SJSA1 (cell line): Measurements from ENCODE around the gene OTOGL. TPM values are rescaled to one million over a fixed set of nuclear protein-coding genes. Genes with fewer than 3 reads are reported as not detected.

Source experiments
- DNase-seq, 2 experiments: peaks; one replicate each; pipeline ENCODE4 v3.0.0-alpha.2; 2015 to 2020; ENCODE audit warnings: low spot score in 2 of 2, low read depth in 1 of 2
- H3K27ac ChIP-seq: fragments of 250-450 bp; sonication (Bioruptor Pico); 2 replicates; pipeline ENCODE4 v1.5.1; 2020; ENCODE audit warnings: mild to moderate bottlenecking, moderate library complexity
- H3K27me3 ChIP-seq: fragments of 250-450 bp; sonication (Bioruptor Pico); replicated peaks from 2 replicates; pipeline ENCODE4 v1.5.1; 2020; ENCODE audit warnings: mild to moderate bottlenecking, moderate library complexity
- H3K36me3 ChIP-seq: fragments of 250-450 bp; sonication (Bioruptor Pico); 2 replicates; pipeline ENCODE4 v1.5.1; 2020; ENCODE audit warnings: mild to moderate bottlenecking
- H3K4me1 ChIP-seq: fragments of 250-450 bp; sonication (Bioruptor Pico); replicated peaks from 2 replicates; pipeline ENCODE4 v1.6.1; 2021; ENCODE audit warnings: mild to moderate bottlenecking
- H3K4me3 ChIP-seq: fragments of 250-450 bp; sonication (Bioruptor Pico); 2 replicates; pipeline ENCODE4 v1.5.1; 2020; ENCODE audit warnings: mild to moderate bottlenecking
- H3K9me3 ChIP-seq: fragments of 250-450 bp; sonication (Bioruptor Pico); replicated peaks from 2 replicates; pipeline ENCODE4 v1.5.1; 2020; ENCODE audit warnings: mild to moderate bottlenecking
- total RNA-seq: library from RNA; depleted of rRNA; stranded (reverse); fragments of >200 nt; shearing (Covaris generic); gene quantifications from 2 replicates; pipeline ENCODE4 v1.2.3, GENCODE V29; 2014

OTOGL gene
- total RNA-seq, 1 experiment from 2014 or later: 0.08 TPM

GRCh38 chr12:80374615-80375014, 275.3 kb downstream of the OTOGL start:
- no peaks in the 10 kb centered on the region for H3K27me3 ChIP-seq
- DNase-seq: no peak
- H3K4me1 ChIP-seq: no peaks in the 10 kb centered on the region
- H3K9me3 ChIP-seq: no peaks in the 10 kb centered on the region
- H3K36me3 ChIP-seq: no peaks in the 10 kb centered on the region
- H3K27ac ChIP-seq: no peak overlapping the region
- H3K4me3 ChIP-seq: no peak overlapping the region

- no peaks in the 10 kb centered on the region for H3K9me3 ChIP-seq
- no peak for DNase-seq
- no peaks in the 10 kb centered on the region for H3K36me3 ChIP-seq
- H3K27me3 ChIP-seq: no peaks in the 10 kb centered on the region
- H3K4me1 ChIP-seq: no peaks in the 10 kb centered on the region
- no peak overlapping the region for H3K27ac ChIP-seq
- no peak overlapping the region for H3K4me3 ChIP-seq
These were observed 277.9 kb downstream of the OTOGL start for GRCh38 chr12:80377140-80377794.

GRCh38 chr12:80381121-80381520, 281.8 kb downstream of the OTOGL start:
- Histone ChIP-seq H3K36me3 (no peaks in the 10 kb centered on the region), H3K4me3 (no peak overlapping the region), H3K27me3 (no peaks in the 10 kb centered on the region), H3K9me3 (no peaks in the 10 kb centered on the region), H3K4me1 (no peaks in the 10 kb centered on the region), H3K27ac (no peak overlapping the region)
- no peak for DNase-seq

GRCh38 chr12:80382254-80382653, 282.9 kb downstream of the OTOGL start:
- Histone ChIP-seq H3K36me3 (no peaks in the 10 kb centered on the region), H3K4me1 (no peaks in the 10 kb centered on the region), H3K27me3 (no peaks in the 10 kb centered on the region), H3K4me3 (no peak overlapping the region), H3K27ac (no peak overlapping the region), H3K9me3 (no peaks in the 10 kb centered on the region)
- DNase-seq: no peak

- Histone ChIP-seq H3K4me3 (peak overlapping the region; percentile 30), H3K36me3 (no peaks in the 10 kb centered on the region), H3K4me1 (no peaks in the 10 kb centered on the region; the same call in 1 of the 2 replicates), H3K27ac (no peak overlapping the region), H3K27me3 (peaks cover 12% of the 10 kb centered on the region; the same call in 1 of the 2 replicates), H3K9me3 (no peaks in the 10 kb centered on the region)
- peak in 1 of 2 experiments; percentile 22 for DNase-seq
These were observed 301.2 kb downstream of the OTOGL start for GRCh38 chr12:80400571-80400991.

- peak overlapping the region; percentile 30; the same call in 1 of the 2 replicates for H3K4me3 ChIP-seq
- H3K36me3 ChIP-seq: no peaks in the 10 kb centered on the region
- peaks cover 12% of the 10 kb centered on the region; the same call in 1 of the 2 replicates for H3K27me3 ChIP-seq
- DNase-seq: no peak
- no peak overlapping the region for H3K27ac ChIP-seq
- H3K9me3 ChIP-seq: no peaks in the 10 kb centered on the region
- no peaks in the 10 kb centered on the region; the same call in 1 of the 2 replicates for H3K4me1 ChIP-seq
These were observed 301.9 kb downstream of the OTOGL start for GRCh38 chr12:80401191-80401590.

DNA sequence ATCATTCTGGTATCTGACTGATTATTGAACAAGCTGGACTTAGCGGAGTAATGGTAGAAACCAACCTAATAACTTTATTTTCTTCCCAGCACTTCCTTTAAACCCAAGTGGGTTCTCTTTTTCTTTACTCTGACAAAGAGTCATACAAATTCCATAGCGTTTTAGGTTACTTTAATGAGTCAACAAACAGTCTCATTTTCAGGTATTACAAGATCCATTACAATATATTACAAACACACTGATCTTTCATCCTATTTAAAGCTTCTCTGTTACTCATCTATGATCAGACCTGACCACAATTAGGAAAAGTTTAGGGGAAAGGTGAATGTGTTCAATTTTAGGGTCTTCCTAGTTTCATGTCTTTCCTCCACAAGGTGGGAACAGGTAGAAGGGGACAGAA, 305.3 kb downstream of the OTOGL start:
- Histone ChIP-seq H3K27ac (no peak overlapping the region), H3K4me1 (no peaks in the 10 kb centered on the region; the same call in 1 of the 2 replicates), H3K4me3 (no peak overlapping the region), H3K27me3 (peaks cover 12% of the 10 kb centered on the region; the same call in 1 of the 2 replicates), H3K36me3 (no peaks in the 10 kb centered on the region), H3K9me3 (no peaks in the 10 kb centered on the region)
- DNase-seq: no peak

DNA sequence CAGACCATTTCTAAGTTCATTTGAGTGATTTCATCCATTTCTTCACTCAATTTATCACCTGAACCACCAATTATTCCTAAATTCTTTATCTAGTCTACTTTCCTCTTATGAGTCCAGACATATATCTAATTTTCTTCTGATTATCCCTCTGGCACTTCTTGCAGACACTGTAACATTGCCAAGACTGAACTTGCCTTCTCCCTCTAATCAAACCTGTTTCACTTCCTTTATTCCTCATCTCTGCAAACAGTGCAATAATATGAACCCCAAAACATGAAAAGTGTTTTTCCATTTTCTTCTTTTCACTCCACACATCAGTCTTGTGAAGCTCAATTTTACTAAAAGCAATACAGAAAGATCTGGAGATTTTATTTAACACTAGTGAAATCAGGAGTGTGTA, 306.9 kb downstream of the OTOGL start:
- Histone ChIP-seq H3K9me3 (no peaks in the 10 kb centered on the region), H3K4me1 (no peaks in the 10 kb centered on the region; the same call in 1 of the 2 replicates), H3K27me3 (peaks cover 7% of the 10 kb centered on the region; the same call in 1 of the 2 replicates), H3K36me3 (no peaks in the 10 kb centered on the region), H3K4me3 (no peak overlapping the region), H3K27ac (no peak overlapping the region)
- no peak for DNase-seq

GRCh38 chr12:80411787-80412186, 312.4 kb downstream of the OTOGL start:
- Histone ChIP-seq H3K4me3 (no peak overlapping the region), H3K9me3 (no peaks in the 10 kb centered on the region), H3K27me3 (no peaks in the 10 kb centered on the region), H3K27ac (no peak overlapping the region), H3K36me3 (no peaks in the 10 kb centered on the region), H3K4me1 (no peaks in the 10 kb centered on the region)
- DNase-seq: no peak

DNA sequence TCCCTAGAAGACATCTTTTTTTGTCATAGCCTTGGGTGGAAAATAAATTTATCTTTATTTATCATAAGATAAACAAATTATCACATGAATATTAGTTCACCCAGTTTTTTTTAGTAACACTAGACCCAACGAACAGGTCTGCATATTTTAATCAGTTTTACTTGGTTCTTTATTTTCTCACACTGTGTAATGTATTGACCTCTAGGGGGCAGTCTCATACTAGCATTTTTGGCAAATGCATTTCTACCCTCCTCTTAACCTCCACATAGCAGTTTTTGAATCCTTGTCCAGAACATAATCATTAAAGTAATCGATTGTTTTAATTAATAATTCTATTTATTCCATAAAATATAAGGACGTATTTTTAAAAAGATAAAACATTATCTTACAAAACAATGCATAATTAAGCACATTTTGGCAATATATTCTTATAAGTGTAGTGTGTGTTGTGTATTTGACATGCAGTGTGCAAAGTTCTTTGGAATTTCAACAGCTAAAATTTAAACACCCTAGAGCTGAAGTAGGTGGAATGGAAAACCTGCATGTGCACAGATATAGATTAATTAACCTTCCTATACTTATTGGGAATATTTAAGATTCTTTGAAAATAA, 313.1 kb downstream of the OTOGL start:
- Histone ChIP-seq H3K9me3 (no peaks in the 10 kb centered on the region), H3K4me1 (no peaks in the 10 kb centered on the region), H3K27me3 (no peaks in the 10 kb centered on the region), H3K36me3 (no peaks in the 10 kb centered on the region), H3K4me3 (no peak overlapping the region), H3K27ac (no peak overlapping the region)
- DNase-seq: peak in 1 of 2 experiments; percentile 18

GRCh38 chr12:80413462-80413861, 314.1 kb downstream of the OTOGL start:
- Histone ChIP-seq H3K36me3 (no peaks in the 10 kb centered on the region), H3K4me1 (no peaks in the 10 kb centered on the region), H3K4me3 (no peak overlapping the region), H3K27ac (no peak overlapping the region), H3K9me3 (no peaks in the 10 kb centered on the region), H3K27me3 (no peaks in the 10 kb centered on the region)
- DNase-seq: no peak

DNA sequence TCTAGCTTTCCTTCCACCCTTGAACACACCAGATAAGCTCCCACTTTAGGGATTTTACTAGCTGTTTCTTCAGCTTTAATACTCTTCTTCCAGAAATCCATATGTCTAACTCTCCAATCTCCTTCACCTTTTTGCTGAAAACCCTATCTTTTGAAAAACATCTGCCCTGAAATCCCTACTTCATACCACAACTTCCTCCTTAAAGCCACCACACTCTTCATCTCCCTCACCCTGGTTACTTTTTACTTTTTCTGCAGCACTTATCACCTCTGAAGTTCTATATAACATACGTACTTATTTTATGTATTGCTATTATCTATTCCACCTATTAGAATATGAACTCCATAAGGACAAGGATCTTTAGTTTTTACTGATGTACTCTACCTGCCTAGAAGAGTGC, 316.1 kb downstream of the OTOGL start:
- no peaks in the 10 kb centered on the region for H3K4me1 ChIP-seq
- H3K4me3 ChIP-seq: no peak overlapping the region
- no peaks in the 10 kb centered on the region for H3K27me3 ChIP-seq
- no peaks in the 10 kb centered on the region for H3K9me3 ChIP-seq
- H3K27ac ChIP-seq: no peak overlapping the region
- no peaks in the 10 kb centered on the region for H3K36me3 ChIP-seq
- DNase-seq: no peak

DNA sequence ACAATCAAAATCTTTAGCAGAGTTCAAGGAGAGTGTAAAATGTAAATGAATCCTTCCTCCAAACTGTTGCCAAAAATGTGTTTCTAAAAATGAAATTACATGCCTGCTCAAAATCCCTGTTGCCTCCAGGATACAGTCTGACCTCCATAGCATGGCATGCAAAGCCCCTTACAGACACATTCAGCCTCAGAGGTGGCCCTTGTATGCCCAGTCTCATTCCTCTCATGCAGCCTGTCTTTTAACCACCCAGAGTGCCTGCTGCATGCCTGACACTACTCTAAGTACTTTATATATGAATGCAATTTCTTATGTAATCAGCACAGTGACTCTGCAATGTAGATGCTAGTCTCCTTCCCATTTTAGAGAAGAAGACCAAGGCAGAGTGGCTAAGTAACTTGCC, 320.3 kb downstream of the OTOGL start:
- no peaks in the 10 kb centered on the region for H3K9me3 ChIP-seq
- H3K27ac ChIP-seq: no peak overlapping the region
- no peak for DNase-seq
- H3K27me3 ChIP-seq: no peaks in the 10 kb centered on the region
- H3K4me1 ChIP-seq: no peaks in the 10 kb centered on the region
- H3K36me3 ChIP-seq: no peaks in the 10 kb centered on the region
- no peak overlapping the region for H3K4me3 ChIP-seq

DNA sequence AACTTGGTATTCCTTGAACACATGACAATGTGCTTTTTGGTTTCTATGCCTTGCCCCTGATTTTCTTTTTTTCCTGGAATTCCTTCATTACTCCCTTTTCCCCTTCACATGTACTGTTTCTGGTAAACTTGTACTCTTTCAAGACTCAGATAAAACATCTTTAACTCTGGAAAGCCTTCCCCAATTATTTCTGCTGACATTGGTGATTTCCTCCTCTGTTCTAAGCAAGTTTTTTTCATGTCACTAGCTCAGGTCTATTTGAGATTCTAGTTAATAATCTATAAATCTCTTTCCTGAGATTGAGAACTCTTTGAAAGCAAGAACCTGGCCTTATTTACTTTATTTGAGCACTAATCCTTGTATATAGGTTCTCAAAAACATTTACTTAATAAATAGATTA, 320.7 kb downstream of the OTOGL start:
- no peak overlapping the region for H3K27ac ChIP-seq
- H3K4me3 ChIP-seq: no peak overlapping the region
- no peaks in the 10 kb centered on the region for H3K4me1 ChIP-seq
- DNase-seq: no peak
- no peaks in the 10 kb centered on the region for H3K9me3 ChIP-seq
- no peaks in the 10 kb centered on the region for H3K36me3 ChIP-seq
- no peaks in the 10 kb centered on the region for H3K27me3 ChIP-seq
